Skeletal muscle satellite cell (primary cell): ENCODE measurements around the gene KIF16B.

Experiments
- H3K27me3 ChIP-seq: 2 replicates; pipeline ENCODE4 v1.7.0; 2013; ENCODE audit warnings: low read length; ENCODE audit not compliant: control insufficient read depth, insufficient read depth
- H3K36me3 ChIP-seq: 2 replicates; pipeline ENCODE4 v1.7.0; 2013; ENCODE audit warnings: mild to moderate bottlenecking, control low read depth, low read length; ENCODE audit not compliant: insufficient read depth
- H3K4me1 ChIP-seq: 2 replicates; pipeline ENCODE4 v1.7.0; 2013; ENCODE audit warnings: low read length; ENCODE audit not compliant: control insufficient read depth, insufficient read depth
- H3K4me2 ChIP-seq: 2 replicates; pipeline ENCODE4 v1.7.0; 2013; ENCODE audit warnings: mild to moderate bottlenecking, low read length
- H3K4me3 ChIP-seq: 2 replicates; pipeline ENCODE4 v1.7.0; 2013; ENCODE audit warnings: low read length
- H3K9ac ChIP-seq: 2 replicates; pipeline ENCODE4 v1.7.0; 2013; ENCODE audit warnings: mild to moderate bottlenecking, low read depth, low read length, moderate library complexity
- H3K9me3 ChIP-seq: replicated peaks from 2 replicates; pipeline ENCODE4 v1.7.0; 2013; ENCODE audit warnings: mild to moderate bottlenecking, control low read depth, low read length

KIF16B gene

DNA sequence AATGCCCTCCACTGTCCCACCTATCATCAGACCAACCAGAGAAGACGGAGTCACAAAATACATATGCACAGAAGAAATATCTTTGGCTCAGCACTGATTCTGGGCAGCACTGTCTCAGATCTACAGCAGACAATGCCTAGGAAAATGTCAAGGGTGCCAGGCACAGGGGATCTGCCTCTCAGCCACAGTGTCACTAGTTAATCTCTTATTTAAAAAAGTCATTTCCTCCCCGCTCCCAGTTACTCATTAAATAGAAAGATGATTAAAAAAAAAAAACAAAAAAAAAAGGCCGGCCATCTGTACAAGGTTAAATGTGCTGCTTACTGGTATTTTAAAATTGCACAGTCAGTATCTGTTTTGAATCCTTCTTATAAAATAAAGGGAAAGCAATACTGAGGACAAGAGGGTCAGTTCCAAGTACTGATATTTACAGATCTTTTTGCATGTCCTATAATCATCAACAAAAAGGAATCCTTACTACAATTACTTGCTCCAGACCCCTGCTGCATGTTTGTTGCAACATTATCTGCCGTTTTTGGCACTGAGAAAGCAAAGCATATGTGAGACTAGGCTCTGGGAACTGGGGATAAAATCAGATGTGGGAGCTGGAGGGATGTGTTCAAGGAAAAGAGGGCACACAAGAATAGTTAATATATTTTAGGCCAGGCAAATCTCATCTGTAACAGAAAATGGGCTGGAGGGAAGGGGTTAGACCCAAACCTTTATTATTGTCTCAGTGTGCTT, 299.3 kb downstream of the KIF16B start:
- no peaks in the 10 kb centered on the region for H3K9me3 ChIP-seq
- no peak overlapping the region for H3K4me3 ChIP-seq
- H3K36me3 ChIP-seq = no peaks in the 10 kb centered on the region

DNA sequence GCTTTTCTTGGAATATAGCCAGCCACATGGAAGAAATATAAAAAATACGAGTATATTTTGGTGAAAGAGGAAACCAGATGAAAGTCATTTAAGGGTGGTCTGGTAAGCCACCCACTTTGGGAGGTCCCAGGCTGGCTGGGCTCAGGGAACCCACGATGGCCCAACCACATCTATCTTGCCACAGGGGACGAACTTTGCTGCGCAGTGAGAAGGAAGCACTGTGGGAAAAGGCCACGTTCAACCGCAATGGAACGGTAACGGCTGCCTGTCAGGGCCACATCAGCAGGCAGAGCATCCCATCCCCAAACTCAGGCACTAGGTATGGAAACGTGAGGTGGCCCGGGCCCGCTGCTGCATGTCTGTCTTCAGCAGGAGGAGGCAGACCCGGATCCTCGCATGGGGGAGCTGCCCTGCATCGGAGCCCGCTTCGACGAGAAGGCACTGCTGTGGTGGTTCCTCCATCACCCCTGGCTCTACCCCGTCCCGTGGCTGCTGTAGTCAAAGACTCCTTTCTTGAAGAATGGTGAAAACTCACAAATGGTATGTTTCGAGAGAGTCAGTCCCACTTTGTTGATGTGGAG, 300.4 kb downstream of the KIF16B start:
- no peaks in the 10 kb centered on the region for H3K27me3 ChIP-seq
- H3K36me3 ChIP-seq = no peaks in the 10 kb centered on the region
- no peaks in the 10 kb centered on the region for H3K4me1 ChIP-seq
- no peaks in the 10 kb centered on the region for H3K9me3 ChIP-seq
- H3K9ac ChIP-seq = no peak overlapping the region
- H3K4me3 ChIP-seq = no peak overlapping the region
- no peak overlapping the region for H3K4me2 ChIP-seq

More for the DNA sequence above, 299.3 kb downstream of the KIF16B start:
- Histone ChIP-seq H3K4me2 (no peak overlapping the region), H3K4me1 (no peaks in the 10 kb centered on the region), H3K27me3 (no peaks in the 10 kb centered on the region), H3K9ac (no peak overlapping the region)

DNA sequence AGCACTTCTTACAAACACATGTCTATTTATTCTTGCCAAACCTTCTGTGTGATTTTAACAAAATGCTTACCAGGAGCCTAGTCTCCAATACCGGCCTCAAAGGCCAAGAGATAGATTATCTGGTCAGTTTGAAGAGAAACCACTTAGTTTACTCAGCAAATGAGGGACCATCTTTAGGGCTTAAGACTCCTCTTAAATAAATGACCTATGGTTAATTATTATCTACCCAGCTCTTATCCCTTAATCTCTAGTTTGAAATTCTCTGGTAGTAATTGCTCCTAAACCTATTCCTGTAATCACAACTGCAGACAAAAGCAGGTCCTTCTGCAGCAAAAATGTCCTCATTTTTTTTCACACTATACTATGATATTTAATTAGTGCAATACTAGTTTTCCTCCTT, 301.8 kb downstream of the KIF16B start:
- no peak overlapping the region for H3K4me3 ChIP-seq
- H3K9ac ChIP-seq = no peak overlapping the region
- H3K36me3 ChIP-seq = no peaks in the 10 kb centered on the region
- no peaks in the 10 kb centered on the region for H3K9me3 ChIP-seq
- no peaks in the 10 kb centered on the region for H3K27me3 ChIP-seq
- no peaks in the 10 kb centered on the region for H3K4me1 ChIP-seq
- no peak overlapping the region for H3K4me2 ChIP-seq

DNA sequence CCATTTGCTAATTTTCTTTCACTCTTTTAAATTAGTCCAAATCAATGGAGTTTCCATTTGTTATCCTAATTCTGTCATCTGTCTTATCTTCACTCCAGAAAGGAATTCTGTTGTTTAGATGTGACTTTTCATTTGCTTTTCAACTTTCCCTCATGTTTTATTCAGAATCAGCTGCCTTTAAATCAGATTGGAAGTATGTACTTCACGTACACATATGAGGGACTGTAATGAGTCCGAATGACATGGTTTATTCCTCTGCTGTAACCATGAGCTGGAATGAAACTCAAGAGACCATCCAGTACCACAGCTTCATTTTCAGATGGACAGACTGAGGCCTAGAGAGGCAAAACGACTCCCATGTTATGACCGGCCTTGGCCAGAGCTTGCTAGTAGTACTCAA, 302.3 kb downstream of the KIF16B start:
- no peak overlapping the region for H3K4me2 ChIP-seq
- H3K4me1 ChIP-seq = no peaks in the 10 kb centered on the region
- no peaks in the 10 kb centered on the region for H3K27me3 ChIP-seq
- no peaks in the 10 kb centered on the region for H3K9me3 ChIP-seq
- H3K4me3 ChIP-seq = no peak overlapping the region
- H3K36me3 ChIP-seq = no peaks in the 10 kb centered on the region
- H3K9ac ChIP-seq = no peak overlapping the region

DNA sequence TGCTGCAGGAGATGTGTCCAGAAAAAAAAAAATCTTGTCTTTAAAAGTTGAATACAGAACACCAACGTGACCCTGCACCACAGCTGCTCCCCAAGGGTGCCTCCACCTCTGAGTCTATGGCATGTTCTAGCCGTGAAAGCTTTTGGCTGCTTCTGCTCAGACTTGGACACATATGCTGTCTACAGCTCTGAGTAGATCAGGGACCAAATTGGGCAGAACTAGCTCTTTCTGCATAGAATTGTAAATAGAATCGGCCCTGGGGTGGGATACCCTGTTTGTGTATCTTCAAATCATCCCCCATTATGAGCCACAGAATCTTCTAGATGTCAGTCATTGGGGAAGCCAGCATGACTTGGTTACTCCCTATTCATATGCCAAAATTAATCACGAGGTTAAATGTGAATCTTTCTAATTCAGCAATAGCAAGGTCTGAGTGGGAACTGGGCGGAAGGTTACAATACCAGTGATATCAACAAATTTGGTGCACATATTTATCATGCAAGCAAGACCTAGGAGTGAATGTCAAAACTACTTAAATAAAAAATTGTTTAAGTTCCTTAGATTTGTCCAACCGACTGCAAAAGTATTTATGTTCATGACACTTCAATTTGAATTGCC, 302.8 kb downstream of the KIF16B start:
- H3K9ac ChIP-seq = no peak overlapping the region
- no peaks in the 10 kb centered on the region for H3K36me3 ChIP-seq
- no peaks in the 10 kb centered on the region for H3K9me3 ChIP-seq
- H3K4me3 ChIP-seq = no peak overlapping the region
- no peaks in the 10 kb centered on the region for H3K27me3 ChIP-seq
- no peaks in the 10 kb centered on the region for H3K4me1 ChIP-seq
- no peak overlapping the region for H3K4me2 ChIP-seq

DNA sequence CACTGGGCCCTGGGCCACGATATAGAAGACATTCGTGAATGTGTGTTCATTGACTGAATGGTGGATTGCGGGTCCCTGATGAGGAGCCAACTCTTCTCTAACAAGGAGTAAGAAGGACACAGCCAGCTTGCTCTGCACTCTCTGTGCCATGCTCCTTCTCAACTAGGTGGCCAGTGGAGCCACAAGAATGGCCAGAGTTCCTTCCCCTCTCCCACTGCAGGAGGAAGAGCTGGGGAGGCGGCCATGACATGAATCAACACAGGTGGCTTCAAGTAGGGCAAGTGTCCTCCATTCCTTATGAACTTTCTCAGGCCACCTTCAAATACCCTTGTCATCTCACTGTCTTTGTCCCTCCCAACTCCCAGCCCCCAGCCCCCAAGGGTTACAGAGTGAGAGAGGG, 305.7 kb downstream of the KIF16B start:
- peaks cover 4% of the 10 kb centered on the region for H3K27me3 ChIP-seq
- no peak overlapping the region for H3K9ac ChIP-seq
- no peaks in the 10 kb centered on the region for H3K4me1 ChIP-seq
- no peak overlapping the region for H3K4me3 ChIP-seq
- no peak overlapping the region for H3K4me2 ChIP-seq
- H3K36me3 ChIP-seq = no peaks in the 10 kb centered on the region
- no peaks in the 10 kb centered on the region for H3K9me3 ChIP-seq

DNA sequence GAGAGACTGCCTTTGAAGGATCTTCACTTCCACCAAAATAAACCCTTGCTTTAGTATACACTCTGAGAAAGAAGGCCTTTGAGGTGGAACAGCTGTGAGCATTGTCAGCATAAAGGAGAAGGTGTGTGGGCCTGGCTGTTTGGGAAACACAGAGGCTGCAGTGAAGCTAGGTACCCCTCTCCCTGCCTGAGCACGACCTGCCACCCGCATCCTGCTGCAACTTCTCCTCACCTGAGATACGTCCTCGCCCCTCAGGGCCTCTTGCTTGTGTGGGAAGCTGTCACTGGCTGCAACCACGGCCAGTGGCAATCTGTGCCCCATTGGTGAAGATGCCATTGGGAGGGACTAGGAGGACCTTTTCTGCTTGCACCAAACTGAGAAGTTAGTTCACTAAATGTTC, 307.9 kb downstream of the KIF16B start:
- H3K27me3 ChIP-seq = peaks cover 4% of the 10 kb centered on the region
- no peak overlapping the region for H3K9ac ChIP-seq
- H3K9me3 ChIP-seq = no peaks in the 10 kb centered on the region
- H3K4me2 ChIP-seq = no peak overlapping the region
- H3K36me3 ChIP-seq = no peaks in the 10 kb centered on the region
- no peaks in the 10 kb centered on the region for H3K4me1 ChIP-seq
- no peak overlapping the region for H3K4me3 ChIP-seq

DNA sequence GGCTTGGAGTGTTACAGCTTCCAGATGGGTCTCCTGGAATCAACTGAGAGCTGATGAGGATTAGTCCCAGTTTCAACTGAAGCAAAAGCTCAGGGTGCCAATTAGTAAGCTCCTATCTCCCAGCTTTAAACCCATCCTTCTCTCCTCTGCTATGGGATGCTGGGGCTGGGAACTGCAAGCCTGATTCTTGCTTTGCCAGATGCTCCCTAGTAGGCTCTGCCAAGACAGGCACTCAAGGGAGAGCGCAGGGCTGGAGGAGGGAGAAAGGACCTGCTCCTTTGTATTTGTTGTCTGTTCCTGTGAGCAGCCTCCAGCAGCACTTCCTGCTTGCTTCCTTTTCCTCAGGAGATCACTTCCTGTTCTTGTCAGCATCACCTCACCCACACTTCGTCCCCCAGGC, 309.7 kb downstream of the KIF16B start:
- Histone ChIP-seq H3K36me3 (no peaks in the 10 kb centered on the region), H3K27me3 (peaks cover 4% of the 10 kb centered on the region), H3K9ac (no peak overlapping the region), H3K9me3 (no peaks in the 10 kb centered on the region), H3K4me1 (no peaks in the 10 kb centered on the region), H3K4me3 (no peak overlapping the region), H3K4me2 (no peak overlapping the region)

DNA sequence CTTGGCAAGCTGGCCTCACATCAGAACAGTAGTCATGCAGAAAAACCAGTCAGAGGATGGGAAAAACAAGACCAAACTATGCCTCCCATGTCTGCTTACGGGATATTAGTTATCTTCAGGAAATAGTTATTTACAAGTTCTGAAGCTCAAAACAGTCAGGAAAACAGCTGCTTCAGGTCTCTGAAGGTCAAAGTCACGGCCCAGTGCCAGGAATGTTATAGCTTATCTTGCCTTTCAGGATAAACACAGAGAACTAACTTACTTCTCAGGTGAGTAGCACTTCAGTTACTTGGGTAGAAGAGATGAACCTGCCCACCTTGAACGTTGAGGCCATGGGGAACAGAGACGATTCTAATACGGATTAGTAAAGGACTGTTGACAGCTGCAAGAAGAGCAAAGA, 310.7 kb downstream of the KIF16B start:
- no peak overlapping the region for H3K9ac ChIP-seq
- no peak overlapping the region for H3K4me3 ChIP-seq
- H3K4me1 ChIP-seq = no peaks in the 10 kb centered on the region
- no peaks in the 10 kb centered on the region for H3K9me3 ChIP-seq
- H3K4me2 ChIP-seq = no peak overlapping the region
- no peaks in the 10 kb centered on the region for H3K36me3 ChIP-seq
- peaks cover 4% of the 10 kb centered on the region for H3K27me3 ChIP-seq

DNA sequence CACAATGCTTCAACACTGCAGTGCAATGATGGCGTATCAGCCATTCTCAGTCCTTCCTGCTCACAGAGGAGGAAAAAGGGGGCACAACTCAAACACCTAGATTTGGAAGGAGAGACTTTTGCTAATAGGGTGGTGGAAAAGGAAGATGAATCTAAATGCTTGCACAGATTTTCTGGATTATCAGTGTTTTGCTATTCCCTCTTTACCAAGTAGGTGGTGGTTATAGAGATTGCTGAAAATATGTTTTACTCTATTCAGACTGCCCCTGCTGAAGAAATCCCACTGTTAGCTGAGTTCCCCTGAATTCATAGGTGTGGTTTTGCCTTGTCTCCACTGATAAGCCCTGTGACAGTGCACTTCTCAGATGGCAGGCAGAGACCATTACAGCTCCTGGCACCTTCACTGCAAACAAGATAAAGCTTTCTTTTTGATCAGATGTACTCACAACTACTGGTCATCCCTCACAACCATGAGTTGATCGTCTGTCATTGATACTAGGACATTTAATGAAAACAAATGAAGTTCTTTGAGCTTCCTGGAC, 311.4 kb downstream of the KIF16B start:
- no peak overlapping the region for H3K9ac ChIP-seq
- no peaks in the 10 kb centered on the region for H3K4me1 ChIP-seq
- H3K27me3 ChIP-seq = peaks cover 4% of the 10 kb centered on the region
- no peak overlapping the region for H3K4me3 ChIP-seq
- no peaks in the 10 kb centered on the region for H3K36me3 ChIP-seq
- no peak overlapping the region for H3K4me2 ChIP-seq
- no peaks in the 10 kb centered on the region for H3K9me3 ChIP-seq

DNA sequence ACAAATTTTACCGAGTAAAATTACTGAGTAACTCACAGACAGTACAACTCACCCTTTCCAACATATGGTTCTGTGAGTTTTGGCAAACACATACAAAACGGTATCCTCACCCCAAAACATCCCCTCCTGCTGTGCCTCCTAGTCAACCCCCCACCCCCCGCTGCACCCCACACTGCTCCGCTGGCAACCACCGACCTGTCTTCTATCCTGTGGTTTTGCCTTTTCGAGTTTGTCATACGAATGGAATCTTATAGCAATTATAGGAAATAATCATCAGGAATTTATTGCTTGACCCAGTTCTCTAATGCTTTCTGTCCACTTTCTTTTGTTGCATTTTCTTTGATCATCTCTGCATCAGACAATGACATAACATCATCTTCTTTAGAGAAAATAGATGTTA, 312.3 kb downstream of the KIF16B start:
- Histone ChIP-seq H3K27me3 (peaks cover 4% of the 10 kb centered on the region), H3K4me2 (no peak overlapping the region), H3K4me3 (no peak overlapping the region), H3K9ac (no peak overlapping the region), H3K9me3 (no peaks in the 10 kb centered on the region), H3K4me1 (no peaks in the 10 kb centered on the region), H3K36me3 (no peaks in the 10 kb centered on the region)
